Activated T-helper 1 cell treated with anti-CD3 and anti-CD28 coated beads, Interleukin-2, amount 50 U/mL, for 16 hours (primary cell): Measurements from ENCODE around the gene TRIM3.

Experiments
- DNase-seq, 2 donors: peaks; one replicate each; pipeline ENCODE4 v3.0.0-alpha.2; 2020; ENCODE audit warnings: low read depth in 1 of 2, low spot score in 1 of 2

Gene TRIM3

GRCh38 chr11:6402561-6402981 lies 71.2 kb downstream of the TRIM3 start:
- DNase-seq, result peak; percentile 41 to 47

GRCh38 chr11:6402061-6402470 lies 71.7 kb downstream of the TRIM3 start:
- no peak for DNase-seq

- DNase-seq, result no peak
These were observed 72.3 kb downstream of the TRIM3 start for GRCh38 chr11:6401464-6401863.

GRCh38 chr11:6400431-6401345 lies 73.1 kb downstream of the TRIM3 start:
- no peak for DNase-seq
